NCI-H2227 (cell line): ENCODE measurements around the gene CMKLR1.
A peak's percentile ranks its signal among the peaks of the same experiment; 100 is the strongest.

ENCODE experiments used
- DNase-seq: peaks from one replicate; lab custom pipeline; 2025; ENCODE audit not compliant: unreplicated experiment; lab: John Stamatoyannopoulos, UW

CMKLR1 gene

DNA sequence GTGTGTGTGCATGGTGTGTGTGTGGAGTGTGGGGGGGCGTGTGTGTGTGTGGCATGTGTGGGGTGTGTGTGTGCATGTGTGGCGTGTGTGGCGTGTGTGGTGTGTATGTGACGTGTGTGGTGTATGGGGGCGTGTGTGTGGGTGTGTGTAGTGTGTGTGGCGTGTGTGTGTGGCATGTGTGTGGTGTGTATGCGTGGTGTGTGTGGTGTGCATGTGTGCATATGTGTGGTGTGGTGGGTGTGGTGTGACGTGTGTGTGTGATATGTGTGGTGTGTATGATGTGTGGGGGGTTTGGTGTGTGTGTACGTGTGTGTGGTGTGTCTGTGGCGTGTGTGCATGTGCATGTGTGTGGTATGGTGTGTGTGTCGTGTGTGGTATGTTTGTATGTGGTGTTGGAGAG lies 24.1 kb upstream of the CMKLR1 start:
- DNase-seq, result no peak

DNA sequence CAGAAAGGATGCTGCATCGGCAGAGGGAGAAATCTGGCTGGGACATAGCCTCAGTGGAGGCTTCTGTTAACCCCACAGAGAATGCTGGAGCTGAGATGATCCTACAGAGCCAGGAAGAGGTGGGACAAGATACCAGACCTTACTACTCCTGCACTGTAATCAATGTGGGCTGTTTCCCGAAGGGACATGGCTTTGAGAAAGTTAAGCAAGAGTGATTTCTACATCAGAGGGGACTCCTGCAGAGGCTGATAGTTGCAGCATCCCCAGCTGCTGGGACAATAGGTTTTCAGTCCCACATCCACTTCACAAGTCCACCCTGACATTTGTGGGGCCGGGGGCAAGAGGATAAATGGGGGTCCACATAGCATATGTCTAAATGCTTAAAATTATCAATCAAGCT lies 22.5 kb upstream of the CMKLR1 start:
- no peak for DNase-seq

DNA sequence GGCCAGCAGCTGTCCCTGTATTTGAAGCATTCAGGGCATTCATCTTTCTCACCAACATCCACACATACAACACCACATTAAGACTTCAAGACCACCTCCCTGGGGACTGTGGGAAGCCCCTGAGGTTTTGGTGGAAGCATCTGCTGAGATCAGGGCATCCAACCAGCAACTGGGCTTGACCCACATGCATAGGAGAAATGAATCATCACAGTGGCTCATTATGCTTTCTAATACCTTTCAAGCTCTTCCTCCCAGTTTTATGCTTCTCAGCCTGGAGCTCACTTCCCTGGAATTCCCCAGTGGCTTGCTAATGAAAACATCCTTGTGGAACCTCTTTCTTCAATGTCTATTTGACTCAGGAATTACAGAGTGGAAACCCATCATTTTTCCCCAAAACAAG lies 21.4 kb upstream of the CMKLR1 start:
- DNase-seq, result no peak

DNA sequence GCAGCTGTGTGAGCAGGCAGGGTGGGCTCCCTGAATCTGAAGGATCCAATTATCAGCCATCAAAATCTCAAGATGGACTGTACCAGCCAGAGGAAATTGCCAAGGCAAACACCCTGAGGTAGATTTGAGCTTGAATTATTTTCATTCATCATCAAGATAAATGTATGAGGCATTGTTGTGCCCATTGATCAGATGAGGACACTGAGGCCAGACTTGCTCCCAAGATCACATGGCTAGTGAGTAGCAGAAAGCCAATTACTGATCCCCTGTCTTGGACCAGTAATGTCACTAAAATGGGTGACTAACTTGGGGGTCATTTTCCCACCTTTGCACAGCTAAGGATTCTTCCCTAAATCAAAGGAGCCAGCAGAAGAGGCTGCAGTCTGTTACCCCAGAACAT lies 20.9 kb upstream of the CMKLR1 start:
- no peak for DNase-seq

DNA sequence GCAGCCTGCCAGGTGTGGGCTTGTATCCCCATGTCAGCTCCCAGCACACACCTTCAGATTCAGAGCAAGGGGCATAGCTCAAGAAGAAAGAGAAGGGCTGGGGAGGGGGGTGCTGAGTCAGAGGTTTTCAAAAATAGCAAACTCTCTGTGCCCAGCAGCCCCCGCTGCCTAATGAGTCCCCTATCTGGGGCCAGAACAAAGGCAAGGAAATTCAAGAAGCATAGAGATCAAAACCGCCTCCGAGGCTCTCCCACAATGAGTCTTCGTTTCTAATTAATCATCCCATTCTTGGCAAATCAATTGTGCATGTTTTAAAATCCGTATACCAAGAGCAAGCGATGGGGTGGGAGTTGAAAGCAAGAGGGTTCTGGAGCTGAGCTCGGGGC lies 19.5 kb upstream of the CMKLR1 start:
- DNase-seq, result no peak

DNA sequence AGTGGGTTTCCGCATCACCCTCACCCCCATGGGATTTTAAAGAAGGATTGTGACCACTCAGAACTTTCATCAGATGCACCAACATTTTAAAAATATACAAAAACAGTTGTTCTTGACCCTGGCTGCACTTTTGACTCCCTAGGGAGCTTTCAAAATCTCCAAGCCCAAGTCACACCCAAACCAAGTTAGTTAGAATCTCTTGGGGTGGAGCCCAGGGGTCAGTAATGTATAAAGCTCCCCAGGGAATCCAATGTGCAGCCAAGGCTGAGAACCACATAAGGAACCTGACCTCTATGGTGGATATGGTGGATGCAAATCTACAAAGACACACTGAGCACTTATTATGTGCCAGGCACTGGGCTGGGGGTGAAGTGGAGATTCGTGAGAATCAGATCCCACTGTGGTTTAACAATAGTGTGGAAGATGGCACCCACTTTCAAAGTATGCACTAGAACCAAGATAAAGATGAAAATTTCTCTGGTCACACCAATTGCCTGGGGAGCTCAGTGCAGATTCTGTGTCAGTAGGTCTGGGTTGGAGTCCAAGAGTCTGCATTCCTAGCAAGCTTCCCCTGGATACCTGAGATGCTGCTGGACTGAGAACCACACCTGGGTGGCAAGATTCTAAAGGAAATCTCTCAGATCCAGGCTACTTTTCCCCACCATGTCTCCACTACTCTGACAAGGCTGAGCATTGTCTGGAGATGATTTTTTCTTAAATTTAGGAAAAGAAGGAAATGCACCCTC lies 18.9 kb upstream of the CMKLR1 start:
- no peak for DNase-seq

DNA sequence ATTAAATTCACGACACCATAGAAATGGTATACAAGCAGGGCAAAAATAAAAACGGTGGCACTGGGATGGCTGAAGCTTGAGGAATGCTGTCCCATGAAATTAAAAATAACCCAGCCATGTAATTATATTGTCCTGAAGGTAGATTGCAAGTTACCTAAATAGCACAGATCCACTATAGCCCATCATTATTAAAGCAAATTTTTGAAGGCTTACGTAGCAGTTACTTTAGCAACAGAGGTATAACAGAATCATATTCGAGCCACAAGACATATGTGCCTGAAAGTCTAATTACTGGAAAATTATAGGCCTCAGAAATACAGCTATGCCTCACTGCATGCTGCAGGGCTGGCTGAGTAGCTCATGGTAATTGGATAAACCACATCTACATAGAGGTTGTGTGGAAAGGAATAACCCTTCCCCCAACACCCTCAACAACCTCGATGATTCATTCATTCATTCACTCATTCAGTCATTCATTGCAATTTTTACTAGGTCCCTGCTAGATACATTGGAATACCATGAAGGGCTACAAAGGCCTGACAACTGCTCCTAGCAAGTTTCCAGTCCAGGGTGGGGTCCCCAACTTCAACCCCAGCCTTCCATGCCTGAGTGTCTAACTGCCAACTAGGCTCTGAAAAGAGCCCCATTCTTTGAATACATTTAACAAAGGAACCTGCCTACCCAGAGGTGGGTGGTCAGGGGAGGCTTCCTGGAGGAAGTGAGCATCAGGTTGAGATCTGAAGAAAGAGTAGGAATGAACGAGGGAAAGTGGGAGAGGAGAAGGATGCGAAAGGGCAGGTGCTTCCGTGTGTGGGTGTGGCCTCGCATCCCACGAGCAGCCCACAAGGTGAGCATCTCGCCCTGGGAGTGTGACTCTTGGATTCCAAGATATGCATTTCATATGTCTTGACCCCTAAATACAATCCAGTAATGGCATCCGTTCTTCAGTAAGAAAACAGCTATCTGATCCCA lies 18.0 kb upstream of the CMKLR1 start:
- DNase-seq, result peak; percentile 88

DNA sequence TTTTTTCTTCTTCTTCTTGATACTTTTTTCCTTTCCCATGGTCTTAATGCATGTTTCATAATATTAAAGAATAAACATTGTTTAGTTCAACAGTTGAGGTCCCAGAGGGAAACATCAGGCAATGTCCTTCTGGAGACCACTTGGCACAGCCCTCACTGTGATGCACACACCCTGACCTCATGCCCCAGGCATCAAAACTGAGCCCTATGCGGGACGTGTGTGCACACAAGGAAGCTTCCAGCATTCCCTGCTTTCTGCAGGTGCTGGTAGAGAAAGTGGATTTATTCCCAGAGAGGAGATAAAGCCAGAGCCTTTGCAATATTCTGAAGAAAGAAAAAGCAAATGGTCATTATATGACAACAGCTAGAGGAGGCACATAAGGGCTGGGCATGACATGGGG lies 16.0 kb upstream of the CMKLR1 start:
- DNase-seq, result no peak

DNA sequence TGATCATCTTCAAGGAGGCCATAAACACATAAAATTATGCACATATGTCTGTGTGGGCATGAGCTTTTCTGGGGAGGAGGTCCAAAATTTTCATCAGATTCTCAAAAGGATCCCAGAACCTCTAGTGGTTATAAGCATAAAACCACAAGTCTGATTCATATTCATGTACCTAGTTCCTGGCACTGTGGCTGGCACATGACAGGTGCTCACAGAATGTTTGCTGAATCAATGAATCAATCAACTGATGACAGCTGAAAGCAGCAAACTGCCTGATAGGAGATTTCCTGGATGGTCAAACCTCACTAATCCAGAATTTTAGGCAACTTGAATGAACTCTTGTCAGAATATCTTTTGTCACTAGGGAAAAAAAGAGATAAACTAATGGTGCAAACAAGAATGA lies 13.5 kb upstream of the CMKLR1 start:
- DNase-seq, result no peak

DNA sequence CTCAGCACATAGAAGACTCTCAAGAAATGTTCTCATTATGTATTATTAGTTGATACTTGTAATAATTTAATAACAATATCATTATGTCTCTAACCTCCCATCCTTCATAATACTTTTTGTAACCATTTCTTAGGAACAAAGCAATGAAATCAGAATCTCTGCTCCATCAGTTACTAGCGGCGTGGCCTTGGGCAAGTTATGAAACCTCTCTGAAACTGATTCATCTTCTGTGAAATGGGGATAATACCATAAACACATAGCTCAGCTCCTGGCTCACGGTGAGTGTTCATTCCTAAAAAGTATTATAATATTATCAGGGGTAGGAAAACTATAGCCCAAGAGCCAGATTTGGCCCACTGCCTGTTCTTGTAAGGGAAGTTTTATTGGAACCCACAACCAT lies 11.4 kb upstream of the CMKLR1 start:
- DNase-seq, result no peak

DNA sequence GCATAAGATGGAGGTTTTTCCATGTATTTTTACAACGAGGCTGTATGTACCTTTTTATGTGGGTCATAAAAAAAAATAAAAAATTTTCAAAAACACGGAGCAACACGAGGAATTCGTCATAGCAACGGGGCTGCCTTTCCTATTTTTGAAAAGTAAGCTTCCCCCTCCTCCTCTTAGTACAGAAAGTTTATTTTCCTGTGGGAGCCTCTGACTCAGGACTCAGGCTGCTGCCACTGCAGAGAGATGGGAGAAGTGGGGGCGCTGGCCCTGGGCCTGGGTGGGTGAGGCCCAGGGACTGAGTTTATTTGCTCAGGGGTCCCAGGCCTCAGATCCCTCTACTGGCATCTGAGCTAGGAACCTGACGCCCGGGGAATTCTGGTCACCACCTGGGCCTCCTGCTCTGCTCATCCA lies 10.2 kb upstream of the CMKLR1 start:
- DNase-seq, result no peak

DNA sequence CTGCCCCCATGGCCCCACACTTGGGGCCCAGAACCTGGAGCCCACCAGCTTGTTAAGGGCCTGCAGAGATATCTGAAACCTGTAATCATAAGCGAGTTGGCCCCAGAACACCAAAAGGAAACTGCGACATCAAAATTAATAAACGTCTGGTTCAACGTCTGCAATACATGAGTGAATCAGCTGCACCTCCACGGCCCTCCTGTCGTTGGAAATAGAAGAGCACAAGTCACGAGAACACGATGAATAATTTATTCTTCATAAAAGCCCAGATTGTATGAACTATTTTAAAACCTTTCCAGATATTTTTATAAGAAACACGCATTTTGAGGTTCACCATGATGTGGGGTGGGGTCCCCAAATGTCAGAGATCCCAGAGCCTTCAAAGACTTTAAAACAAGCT lies 9.7 kb upstream of the CMKLR1 start:
- DNase-seq, result no peak

DNA sequence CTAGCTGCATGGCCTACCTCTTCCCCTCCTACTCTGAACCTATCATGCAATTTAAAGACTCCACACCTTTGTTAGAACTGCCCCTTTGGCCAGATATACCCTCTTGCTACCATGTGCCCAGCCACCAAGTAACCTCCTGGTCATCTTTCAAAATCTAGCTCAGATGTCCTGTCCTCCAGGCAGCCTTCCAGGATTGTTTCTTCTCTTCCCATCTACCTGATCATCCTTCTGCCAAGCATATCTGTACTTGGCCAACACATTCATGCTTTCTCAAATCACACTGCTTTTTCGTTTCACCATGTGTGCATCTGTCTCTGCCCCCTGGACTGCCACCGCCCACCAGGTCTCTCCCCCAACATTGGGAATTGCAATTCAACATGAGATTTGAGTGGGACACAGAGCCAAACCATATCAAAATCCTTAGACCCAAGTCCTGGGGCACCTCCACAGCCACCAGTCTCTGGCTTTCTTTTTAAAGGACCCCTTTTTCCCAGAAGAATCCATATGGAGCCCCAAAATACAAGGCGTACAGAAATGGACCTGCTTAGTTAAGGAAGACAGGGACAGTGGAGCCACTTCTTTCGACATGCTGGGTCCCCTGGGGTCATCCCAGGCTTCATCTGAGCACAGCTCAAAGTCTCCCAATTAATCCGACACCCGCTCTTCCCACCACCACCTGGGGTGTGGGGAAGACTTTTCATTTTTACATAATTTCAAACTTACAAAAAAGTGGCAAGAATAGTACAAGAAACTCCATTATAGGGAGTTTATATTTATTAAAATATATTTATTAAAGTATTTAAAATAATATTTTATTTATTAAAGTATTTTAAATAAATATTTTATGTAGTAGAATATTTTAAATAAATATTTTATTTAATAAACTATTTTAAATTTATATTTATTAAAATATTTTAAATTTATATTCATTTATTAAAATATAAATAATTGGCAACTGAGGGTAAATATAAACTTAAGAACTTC lies 7.9 kb upstream of the CMKLR1 start:
- no peak for DNase-seq

DNA sequence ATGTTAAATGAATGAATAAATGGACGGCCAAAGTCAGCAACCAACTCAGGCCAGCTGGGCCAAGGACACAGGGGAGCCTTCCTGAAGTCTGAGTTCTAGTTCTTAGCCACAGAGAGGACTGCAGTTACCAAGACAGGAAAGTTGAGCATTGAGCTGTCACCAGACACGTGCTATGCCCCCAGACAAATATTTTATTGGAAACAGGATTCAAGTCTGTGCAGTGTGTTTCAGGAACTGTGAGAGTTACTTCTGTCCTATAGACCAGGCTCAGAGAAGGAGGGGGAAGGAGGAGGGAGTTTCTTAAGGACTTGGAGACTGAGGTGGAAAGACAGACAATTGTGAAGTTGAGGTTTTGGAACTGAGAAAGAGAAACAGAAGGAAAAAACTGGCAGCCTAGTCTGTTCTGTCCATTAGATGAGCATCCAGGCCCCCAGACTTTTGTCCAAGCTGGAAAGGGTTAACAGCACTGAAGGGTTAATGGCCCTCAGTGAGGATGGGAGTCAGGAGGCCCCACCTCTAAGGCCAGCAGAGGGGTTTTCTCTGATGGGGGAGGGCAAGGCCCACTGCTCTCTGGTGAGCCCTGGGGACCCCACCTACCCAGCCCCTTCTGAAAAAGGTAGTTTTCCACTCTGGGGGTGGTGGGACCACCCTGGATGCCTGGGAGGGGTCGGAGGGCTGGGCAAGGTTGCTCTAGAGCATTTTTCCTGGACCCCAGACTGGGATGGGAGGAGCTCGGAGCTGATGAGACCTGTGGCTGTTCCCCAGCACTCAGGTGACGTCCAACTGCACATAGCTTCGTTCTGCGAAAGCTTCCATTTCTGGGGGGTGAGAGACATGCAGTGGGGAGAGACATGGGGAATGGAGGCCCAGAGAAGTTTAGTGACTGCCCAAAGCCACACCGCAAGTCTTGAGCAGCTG lies 6.9 kb upstream of the CMKLR1 start:
- DNase-seq, result no peak

DNA sequence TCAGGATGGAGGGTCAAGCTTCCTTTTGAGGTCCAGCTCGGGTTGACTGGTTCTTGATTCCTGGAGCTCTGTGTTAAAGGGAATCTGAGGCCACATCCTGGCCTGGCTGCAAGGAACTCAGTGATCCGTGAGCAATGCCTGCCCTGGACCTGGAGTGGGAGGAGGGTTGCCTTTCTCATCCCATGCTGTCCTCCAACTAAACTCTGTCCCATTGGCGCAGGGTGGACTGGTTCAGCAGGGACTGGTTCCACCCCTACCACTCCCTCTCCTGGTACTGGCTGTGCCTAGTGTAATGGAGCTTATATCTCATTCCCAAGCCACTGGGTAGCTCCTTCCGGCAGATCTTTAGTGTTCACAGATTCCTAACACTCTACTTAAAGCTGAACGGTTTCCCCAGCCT lies 3.9 kb upstream of the CMKLR1 start:
- DNase-seq, result no peak

DNA sequence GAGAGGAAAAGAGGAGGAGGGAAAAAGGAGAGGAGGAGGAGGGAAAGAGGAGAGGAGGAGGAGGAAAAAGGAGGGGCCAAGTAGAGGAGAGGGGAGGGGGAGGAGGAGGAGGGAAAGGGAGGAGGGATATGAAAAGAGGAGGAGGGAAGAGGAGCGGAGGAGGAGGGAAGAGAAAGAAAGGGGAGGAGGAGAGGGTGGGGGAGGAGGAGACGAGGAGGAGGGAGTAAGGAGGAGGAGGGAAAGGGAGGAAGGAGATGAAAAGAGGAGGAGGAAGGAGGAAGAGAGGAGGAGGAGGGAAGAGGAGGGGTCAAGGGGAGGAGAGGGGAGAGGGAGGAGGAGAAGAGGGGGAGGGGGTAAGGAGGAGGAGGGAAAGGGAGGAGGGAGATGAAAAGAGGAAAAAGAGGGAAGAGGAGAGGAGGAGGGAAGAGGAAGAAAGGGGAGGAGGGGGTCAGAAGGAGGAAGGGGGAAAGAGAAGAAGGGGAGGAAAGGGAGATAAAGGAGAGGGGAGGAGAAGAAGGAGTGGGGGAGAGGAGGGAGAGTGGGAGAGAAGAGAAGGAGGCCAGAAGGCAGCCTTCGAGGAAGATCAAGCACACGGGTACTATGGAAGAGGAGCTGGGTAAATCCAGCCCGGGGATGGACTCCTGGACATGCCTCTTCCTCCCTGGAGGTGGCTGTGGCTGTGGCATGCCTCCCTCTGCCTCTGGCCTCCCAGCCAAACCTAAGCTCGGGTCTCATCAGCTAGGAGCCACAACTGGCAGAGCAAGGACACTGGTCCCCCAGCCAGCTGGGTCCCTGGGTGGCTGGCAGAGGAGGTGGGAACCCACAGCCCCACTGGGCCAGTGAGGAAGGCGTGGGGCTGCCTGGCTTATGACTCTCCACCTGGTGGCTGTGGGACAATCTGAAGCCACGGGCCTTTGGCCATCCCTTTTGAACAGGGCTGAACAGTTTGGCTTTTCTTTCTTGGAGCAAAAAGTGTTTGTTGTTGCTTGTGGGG lies 3.0 kb upstream of the CMKLR1 start:
- no peak for DNase-seq

DNA sequence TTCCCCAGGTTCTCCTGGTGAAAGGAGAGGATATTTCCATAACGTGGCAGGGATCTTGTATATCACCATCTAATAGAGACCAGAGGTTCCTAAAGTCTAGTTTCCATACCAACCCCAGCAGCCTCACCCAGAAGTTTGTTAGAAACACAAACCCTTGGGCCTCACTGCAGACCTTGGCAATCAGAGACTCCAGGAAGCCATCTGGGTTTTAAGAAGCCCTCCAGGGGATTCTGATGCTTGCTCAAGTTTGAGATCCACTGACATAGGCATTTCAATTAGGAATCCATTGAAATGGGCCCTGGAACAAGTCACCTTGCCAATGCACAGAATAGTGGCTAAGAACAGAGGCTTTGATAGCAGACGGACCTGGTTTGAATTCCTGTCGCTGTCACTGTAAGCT lies 2.2 kb upstream of the CMKLR1 start:
- no peak for DNase-seq

DNA sequence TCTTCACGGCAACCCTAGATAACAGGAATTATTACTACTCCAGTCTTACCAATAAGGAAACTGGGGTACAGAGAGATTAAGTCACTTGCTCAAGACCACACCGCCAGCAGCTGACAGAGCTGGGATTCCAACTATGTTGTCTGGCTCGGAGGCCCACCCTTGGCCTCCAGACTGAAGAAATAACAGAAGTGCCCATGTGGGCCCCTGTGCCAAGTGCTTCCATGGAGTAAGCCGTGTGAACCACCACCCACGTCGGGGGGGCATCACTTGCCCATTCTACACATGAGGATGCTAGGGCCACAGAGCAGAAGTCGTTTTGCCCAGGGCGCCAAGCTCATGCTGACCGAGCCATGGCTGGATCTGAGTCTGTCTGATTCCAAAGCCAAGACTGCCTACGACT lies 926 bp upstream of the CMKLR1 start:
- no peak for DNase-seq
